ENCODE data around the gene STARD3. TPM values are rescaled to one million over a fixed set of nuclear protein-coding genes. Genes with fewer than 3 reads are reported as not detected.
"Not testable (repeated sequence)": the region's sequence is repeated elsewhere in the genome, so short reads cannot be mapped to it uniquely, and the experiment has no call there.

The STARD3 gene
- 100 to 1,000 TPM in 1 of 2 donors, 10 to 100 TPM in 1; 52.5 to 202 TPM for total RNA-seq

DNA sequence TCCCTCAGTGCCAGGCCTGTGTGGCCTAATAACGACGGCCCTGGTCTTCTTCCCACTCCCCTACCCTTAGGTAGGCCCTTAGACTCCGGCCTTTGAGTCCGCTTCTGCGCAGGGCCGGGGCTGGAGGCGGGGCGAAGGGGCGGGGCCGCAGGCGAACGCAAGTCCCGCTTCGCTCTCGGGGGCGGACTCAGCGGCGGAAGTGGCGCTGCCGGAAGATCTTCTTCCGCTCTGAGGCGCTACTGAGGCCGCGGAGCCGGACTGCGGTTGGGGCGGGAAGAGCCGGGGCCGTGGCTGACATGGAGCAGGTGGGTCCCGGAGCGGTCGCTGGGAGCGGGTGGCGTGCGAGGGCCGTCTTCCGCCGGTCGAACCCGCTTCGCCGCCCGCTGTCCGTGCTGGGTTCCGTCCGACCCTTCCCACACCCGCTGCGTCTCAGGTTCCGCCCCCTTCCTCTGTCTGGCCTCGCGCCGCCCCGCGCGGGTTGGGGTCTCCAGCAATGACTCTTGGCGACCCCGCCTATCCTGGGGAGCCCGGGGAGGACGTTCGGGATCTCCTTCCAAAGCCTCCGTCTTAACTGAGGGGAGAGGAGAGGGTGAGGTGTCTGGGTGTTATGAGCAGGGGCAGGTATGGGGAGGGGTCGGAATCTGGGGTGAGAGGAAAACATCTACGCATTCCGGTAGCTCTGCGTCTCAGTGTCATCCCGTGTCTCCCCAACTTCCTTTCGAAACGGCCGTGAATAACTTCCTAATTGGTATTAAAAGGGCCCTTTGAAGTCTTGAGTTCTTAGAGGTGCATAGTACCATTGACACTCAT, at the start of gene STARD3:
TSS of gene STARD3 (plus strand) at position 218 of the 810 bp plus-strand sequence. CDS start 16,388 bp downstream, outside the sequence.
- peaks cover 26% of the 10 kb centered on the region for H3K4me1 ChIP-seq (replicated peaks)
- no peaks in the 10 kb centered on the region for H3K9me3 ChIP-seq
- peak; percentile 91 for DNase-seq (ENCODE audit: low spot score)
- peak within 1 kb of the TSS; percentile 62 to 66 for H3K4me3 ChIP-seq
- peak within 1 kb of the TSS; percentile 76 to 87 for H3K27ac ChIP-seq
- H3K27me3 ChIP-seq (replicated peaks; ENCODE audit: insufficient read depth), result no peaks in the 10 kb centered on the region
- intact Hi-C loops (cut with DNase I), result loop anchor here (5.0 kb wide), 1 partner anchor 40 kb away; no protein-coding TSS in a partner anchor
- under 1% methylated on average over 68 of the region's 69 CpGs for WGBS
- H3K36me3 ChIP-seq, result no peaks in the 10 kb centered on the region
- TF ChIP-seq POLR2AphosphoS5 (IDR thresholded peaks at IDR 0.05), result peak; percentile 89
- peak; percentile 64 for TF ChIP-seq POLR2A (IDR thresholded peaks at IDR 0.05)
- TF ChIP-seq, protein P1, sequence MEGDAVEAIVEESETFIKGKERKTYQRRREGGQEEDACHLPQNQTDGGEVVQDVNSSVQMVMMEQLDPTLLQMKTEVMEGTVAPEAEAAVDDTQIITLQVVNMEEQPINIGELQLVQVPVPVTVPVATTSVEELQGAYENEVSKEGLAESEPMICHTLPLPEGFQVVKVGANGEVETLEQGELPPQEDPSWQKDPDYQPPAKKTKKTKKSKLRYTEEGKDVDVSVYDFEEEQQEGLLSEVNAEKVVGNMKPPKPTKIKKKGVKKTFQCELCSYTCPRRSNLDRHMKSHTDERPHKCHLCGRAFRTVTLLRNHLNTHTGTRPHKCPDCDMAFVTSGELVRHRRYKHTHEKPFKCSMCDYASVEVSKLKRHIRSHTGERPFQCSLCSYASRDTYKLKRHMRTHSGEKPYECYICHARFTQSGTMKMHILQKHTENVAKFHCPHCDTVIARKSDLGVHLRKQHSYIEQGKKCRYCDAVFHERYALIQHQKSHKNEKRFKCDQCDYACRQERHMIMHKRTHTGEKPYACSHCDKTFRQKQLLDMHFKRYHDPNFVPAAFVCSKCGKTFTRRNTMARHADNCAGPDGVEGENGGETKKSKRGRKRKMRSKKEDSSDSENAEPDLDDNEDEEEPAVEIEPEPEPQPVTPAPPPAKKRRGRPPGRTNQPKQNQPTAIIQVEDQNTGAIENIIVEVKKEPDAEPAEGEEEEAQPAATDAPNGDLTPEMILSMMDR (IDR thresholded peaks at IDR 0.05), result peak in 3 of 4 experiments; percentile 14 to 44 (median 35)

DNA sequence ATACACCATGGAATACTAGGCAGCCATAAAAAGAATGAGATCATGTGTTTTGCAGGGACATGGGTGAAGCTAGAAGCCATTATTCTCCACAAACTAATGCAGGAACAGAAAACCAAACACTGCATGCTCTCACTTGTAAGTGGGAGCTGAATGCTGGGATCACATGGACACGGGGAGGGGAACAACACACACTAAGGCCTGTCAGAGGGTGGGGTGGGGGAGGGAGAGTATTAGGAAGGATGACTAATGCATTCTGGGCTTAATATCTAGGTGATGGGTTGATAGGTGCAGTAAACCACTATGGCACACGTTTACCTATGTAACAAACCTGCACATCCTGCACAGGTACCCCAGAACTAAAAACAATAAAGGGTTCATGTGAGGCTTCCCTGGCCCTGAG, 46.8 kb upstream of the STARD3 start:
- H3K27me3 ChIP-seq (replicated peaks; ENCODE audit: insufficient read depth); intact Hi-C loops (cut with DNase I): not testable (repeated sequence)

DNA sequence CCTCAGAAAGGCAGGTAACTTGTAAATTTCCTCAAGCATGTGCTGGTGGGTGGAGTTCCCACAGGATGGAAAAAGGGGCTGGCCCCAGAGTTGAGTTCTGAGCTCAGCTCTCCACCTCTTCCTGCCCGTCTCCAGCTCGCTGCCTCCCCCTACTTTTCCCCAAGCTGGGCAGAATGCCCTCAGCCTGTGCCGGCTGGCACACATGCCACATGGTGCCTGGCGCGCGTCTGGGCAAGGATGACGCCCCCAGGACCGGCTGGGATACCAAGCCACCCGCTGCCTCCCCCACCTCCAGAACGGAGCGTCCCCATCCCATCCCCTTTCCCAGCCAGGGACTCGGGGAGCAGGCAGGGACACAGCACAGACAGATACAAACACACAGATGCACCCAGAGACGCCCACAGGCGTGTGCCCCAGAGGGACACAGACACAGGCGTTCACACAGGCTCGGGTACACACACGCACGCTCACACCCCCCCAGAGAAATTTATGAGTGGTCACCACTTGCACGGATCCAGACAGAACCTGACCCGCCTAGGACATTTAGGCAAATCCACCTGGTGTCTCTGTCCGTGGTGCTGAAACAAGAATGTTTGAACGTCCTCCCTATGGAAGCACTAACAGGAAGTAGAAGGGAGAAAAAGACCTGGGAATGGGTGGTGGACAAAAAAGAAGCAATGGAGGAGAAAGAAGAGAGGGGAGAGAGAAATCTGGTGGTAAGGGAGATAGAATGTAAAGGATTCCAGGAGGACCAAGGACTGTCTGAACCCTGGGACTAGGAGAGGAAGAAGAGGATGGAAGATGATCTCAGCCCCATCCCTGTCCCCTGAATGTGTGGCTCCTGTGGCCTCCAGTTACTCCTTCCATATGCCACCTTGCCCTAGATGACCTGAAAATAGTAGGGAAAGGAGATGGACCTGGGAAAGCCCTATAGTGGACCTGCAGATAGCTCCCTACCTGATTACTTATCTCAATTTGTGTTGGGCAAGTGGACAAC, 44.7 kb upstream of the STARD3 start:
- Histone ChIP-seq H3K27ac (no peak overlapping the region), H3K9me3 (no peaks in the 10 kb centered on the region), H3K4me1 (replicated peaks) (no peaks in the 10 kb centered on the region), H3K27me3 (replicated peaks; ENCODE audit: insufficient read depth) (peaks cover 19% of the 10 kb centered on the region), H3K36me3 (no peaks in the 10 kb centered on the region), H3K4me3 (no peak overlapping the region)
- 1% methylated on average over 19 of the region's 22 CpGs for WGBS
- no peak for DNase-seq (ENCODE audit: low spot score)
- intact Hi-C loops (cut with DNase I), result no loop called here
- TF ChIP-seq, protein P1 (IDR thresholded peaks at IDR 0.05), result no peak
- TF ChIP-seq POLR2AphosphoS5 (IDR thresholded peaks at IDR 0.05) (no peak), POLR2A (IDR thresholded peaks at IDR 0.05) (no peak)

More for the DNA sequence above, 46.8 kb upstream of the STARD3 start:
- not testable (repeated sequence) for H3K4me3 ChIP-seq; H3K9me3 ChIP-seq; H3K4me1 ChIP-seq (replicated peaks); DNase-seq (ENCODE audit: low spot score); H3K36me3 ChIP-seq; H3K27ac ChIP-seq
- WGBS, result 49% methylated on average over 2 of the region's 2 CpGs

DNA sequence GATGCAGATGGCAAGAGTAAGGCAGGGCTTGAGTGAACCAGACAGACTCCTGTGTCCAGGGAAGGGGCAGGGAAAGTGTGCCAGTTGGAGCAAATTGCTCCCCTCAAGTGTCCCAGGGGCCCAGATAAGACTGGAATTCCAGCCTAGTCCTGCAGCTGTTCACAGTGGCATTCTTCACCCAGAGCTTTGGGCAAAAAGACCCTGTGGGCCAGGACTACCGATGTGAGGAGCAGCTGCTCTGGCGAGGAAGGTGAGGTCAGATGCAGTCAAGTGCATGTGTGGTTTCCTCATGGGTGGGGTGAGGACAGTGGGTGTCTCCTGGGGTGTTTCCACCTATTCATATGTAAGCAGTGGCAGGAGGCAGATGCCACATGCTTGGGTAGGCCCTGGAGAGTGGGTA, 43.6 kb upstream of the STARD3 start:
- intact Hi-C loops (cut with DNase I), result no loop called here
- TF ChIP-seq POLR2A (IDR thresholded peaks at IDR 0.05) (no peak), POLR2AphosphoS5 (IDR thresholded peaks at IDR 0.05) (no peak)
- TF ChIP-seq, protein P1 (IDR thresholded peaks at IDR 0.05), result no peak
- DNase-seq (ENCODE audit: low spot score), result no peak
- no peaks in the 10 kb centered on the region for H3K36me3 ChIP-seq
- peaks cover 24% of the 10 kb centered on the region for H3K27me3 ChIP-seq (replicated peaks; ENCODE audit: insufficient read depth)
- H3K4me3 ChIP-seq, result no peak overlapping the region
- no peaks in the 10 kb centered on the region for H3K4me1 ChIP-seq (replicated peaks)
- H3K9me3 ChIP-seq, result no peaks in the 10 kb centered on the region
- 76% methylated on average over 2 of the region's 2 CpGs for WGBS
- H3K27ac ChIP-seq, result no peak overlapping the region

DNA sequence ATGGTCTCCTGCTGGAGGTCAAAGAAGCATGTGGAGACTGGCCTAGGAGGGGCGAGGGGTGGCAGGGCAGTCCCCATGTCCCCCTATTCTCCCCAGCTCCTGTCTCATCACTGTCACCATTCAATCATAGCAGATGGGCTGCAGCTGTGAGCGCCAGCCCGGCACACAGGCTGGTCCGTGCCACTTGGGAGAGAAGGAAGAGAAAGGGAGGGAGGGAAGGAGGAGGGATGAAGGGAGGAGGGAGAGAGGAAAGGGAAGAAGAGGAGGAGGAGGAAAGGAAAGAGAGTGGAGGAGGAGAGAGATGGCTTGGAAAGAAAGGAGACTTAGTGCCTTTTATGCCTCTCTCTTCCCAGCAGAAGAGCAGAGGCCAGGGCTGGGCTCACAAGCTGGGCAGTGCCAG, 41.6 kb upstream of the STARD3 start:
- no peak overlapping the region for H3K4me3 ChIP-seq
- intact Hi-C loops (cut with DNase I), result no loop called here
- DNase-seq (ENCODE audit: low spot score), result no peak
- peaks cover 35% of the 10 kb centered on the region for H3K27me3 ChIP-seq (replicated peaks; ENCODE audit: insufficient read depth)
- WGBS, result 14% methylated on average over 4 of the region's 4 CpGs
- TF ChIP-seq POLR2A (IDR thresholded peaks at IDR 0.05) (no peak), POLR2AphosphoS5 (IDR thresholded peaks at IDR 0.05) (no peak)
- TF ChIP-seq, protein P1 (IDR thresholded peaks at IDR 0.05), result no peak
- no peak overlapping the region for H3K27ac ChIP-seq
- H3K9me3 ChIP-seq, result no peaks in the 10 kb centered on the region
- H3K36me3 ChIP-seq, result no peaks in the 10 kb centered on the region
- H3K4me1 ChIP-seq (replicated peaks), result no peaks in the 10 kb centered on the region
